VCaP (cell line): Measurements from ENCODE around the gene GABRD.
A peak's percentile ranks its signal among the peaks of the same experiment; 100 is the strongest.

Experiments used
- H3K27ac ChIP-seq: fragments of 450-650 bp; 2 replicates; pipeline ENCODE4 v1.5.1; 2017
- CTCF ChIP-seq: fragments of 450-650 bp; conservative IDR thresholded peaks from 2 replicates; pipeline ENCODE4 v1.5.1; 2017; ENCODE audit warnings: mild to moderate bottlenecking, moderate library complexity

GABRD gene

GRCh38 chr1:2054560-2054959 lies 35.4 kb downstream of the GABRD start:
- no peak overlapping the region for H3K27ac ChIP-seq
- TF ChIP-seq CTCF: peak; percentile 15; the same call in 1 of the 2 replicates

- no peak for TF ChIP-seq CTCF
- H3K27ac ChIP-seq: no peak overlapping the region
These were observed 36.9 kb downstream of the GABRD start for GRCh38 chr1:2055911-2056575.

- no peak overlapping the region for H3K27ac ChIP-seq
- no peak for TF ChIP-seq CTCF
These were observed 37.9 kb downstream of the GABRD start for GRCh38 chr1:2056955-2057590.

DNA sequence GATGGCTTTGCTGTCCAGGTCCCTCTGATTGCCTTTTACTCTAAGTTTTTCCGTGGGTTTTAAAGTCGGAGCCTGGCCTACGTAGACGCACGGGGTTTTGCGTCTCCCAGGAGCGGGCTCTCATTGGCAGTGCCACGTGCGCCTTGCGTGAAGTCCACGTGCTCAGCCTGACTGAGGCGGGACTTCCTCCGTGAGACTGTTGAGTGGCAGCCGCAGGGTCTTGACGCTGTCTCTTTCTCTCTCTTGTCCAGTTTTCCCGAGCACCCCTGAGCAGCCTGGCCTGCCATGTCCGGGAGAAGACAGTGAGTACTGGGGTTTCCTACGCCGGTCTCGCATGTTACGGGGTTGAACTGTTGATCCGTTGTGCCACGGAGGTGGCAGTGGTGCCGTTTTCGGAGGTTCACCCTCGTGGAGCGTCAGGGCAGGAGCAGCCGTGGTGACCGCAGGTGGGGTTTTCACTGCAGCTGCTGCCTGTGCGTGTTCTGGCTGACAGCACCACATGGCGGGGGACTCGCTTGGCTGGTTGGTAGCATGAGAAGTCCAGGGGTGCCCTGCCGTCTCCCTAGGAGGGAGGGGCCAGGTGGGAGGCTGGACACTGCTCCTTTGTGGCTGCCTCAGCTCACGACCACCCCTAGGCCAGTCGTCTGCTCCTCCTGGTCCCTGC lies 40.3 kb downstream of the GABRD start:
- TF ChIP-seq CTCF: no peak
- no peak overlapping the region for H3K27ac ChIP-seq

GRCh38 chr1:2060072-2060471 lies 40.9 kb downstream of the GABRD start:
- H3K27ac ChIP-seq: no peak overlapping the region
- no peak for TF ChIP-seq CTCF

GRCh38 chr1:2060535-2060934 lies 41.4 kb downstream of the GABRD start:
- TF ChIP-seq CTCF: no peak
- no peak overlapping the region for H3K27ac ChIP-seq

- TF ChIP-seq CTCF: no peak
- H3K27ac ChIP-seq: no peak overlapping the region
These were observed 42.1 kb downstream of the GABRD start for GRCh38 chr1:2061065-2061778.
